Stomach (tissue), 9 donors: Measurements from ENCODE around the gene TRDMT1. TPM values are rescaled to one million over a fixed set of nuclear protein-coding genes. Genes with fewer than 3 reads are reported as not detected.

Source experiments
- DNase-seq, 2 donors: peaks; one replicate each; pipeline versions ENCODE4 v3.0.0 to v3.0.0-alpha.2; 2013 to 2019
- H3K27ac ChIP-seq, 5 donors: fragments of 200-600 bp in 4 of 5; sonication (generic) in 4 of 5; one replicate each; pipeline ENCODE4 v1.5.1; 2013 to 2019; ENCODE audit warnings: mild to moderate bottlenecking in 1 of 5, moderate library complexity in 1 of 5
- H3K27me3 ChIP-seq, 3 donors: fragments of 200-600 bp; sonication (generic); one replicate each; pipeline ENCODE4 v1.5.1; 2017 to 2019; ENCODE audit warnings: mixed run types in 1 of 3
- H3K36me3 ChIP-seq, 4 donors: fragments of 200-600 bp; sonication (generic); 1 replicate in 3 of 4; 2 replicates in 1 of 4; pipeline ENCODE4 v1.5.1; 2016 to 2019
- H3K4me1 ChIP-seq, 4 donors: fragments of 200-600 bp; sonication (generic); one replicate each; pipeline ENCODE4 v1.5.1; 2016 to 2019
- H3K4me3 ChIP-seq, 4 donors: fragments of 200-600 bp; sonication (generic) in 3 of 4; one replicate each; pipeline ENCODE4 v1.5.1; 2016 to 2019; ENCODE audit warnings: mild to moderate bottlenecking in 1 of 4
- H3K9me3 ChIP-seq, 4 donors: fragments of 200-600 bp; sonication (generic); one replicate each; pipeline ENCODE4 v1.5.1; 2016 to 2019
- CTCF ChIP-seq, 7 experiments: fragments of 450-650 bp in 4 of 7; fragments of 200-600 bp in 3 of 7; sonication (generic) in 3 of 7; IDR thresholded peaks; one replicate each; pipeline ENCODE4 v1.5.1; 2016 to 2019; ENCODE audit warnings: antibody characterized with exemption in 7 of 7, control low read depth in 2 of 7, mild to moderate bottlenecking in 1 of 7
- EP300 ChIP-seq: sonication (generic); formaldehyde crosslinking; IDR thresholded peaks from one replicate; pipeline ENCODE4 v1.6.1; 2017; ENCODE audit warnings: antibody characterized with exemption
- POLR2A ChIP-seq, 4 donors: fragments of 450-650 bp; IDR thresholded peaks; one replicate each; pipeline ENCODE4 v1.6.1; 2016; ENCODE audit warnings: antibody characterized with exemption in 4 of 4, control low read depth in 2 of 4, mild to moderate bottlenecking in 1 of 4, moderate library complexity in 1 of 4
- POLR2AphosphoS5 ChIP-seq, 3 donors: sonication (generic); formaldehyde crosslinking; IDR thresholded peaks; one replicate each; pipeline ENCODE4 v1.6.1; 2016; ENCODE audit warnings: antibody characterized with exemption in 3 of 3
- WGBS, 5 donors: extraction: QIAGEN DNeasy Blood & Tissue Kit in 3 of 5; methylation state at CpG; one replicate each; pipeline versions ENCODE4 v1.1.5 to v1.1.7; 2013 to 2018; 5-methylcytosine and 5-hydroxymethylcytosine counted together
- intact Hi-C: fragments of 100-400 bp; cut with DNase I; formaldehyde crosslinking; loops from one replicate; pipeline ENCODE4 v1.15.1; 2023; ENCODE audit warnings: low total_unique reads
- polyA plus RNA-seq, 3 donors: library from polyadenylated mRNA; stranded (reverse); fragments of 200-250 nt; gene quantifications; one replicate each; pipeline ENCODE4 v1.2.3, GENCODE V29; 2013
- total RNA-seq, 5 donors: library from RNA; depleted of rRNA; stranded (reverse); fragments of >200 nt; gene quantifications; one replicate each; pipeline versions ENCODE4 v1.1.0 to v1.2.3, GENCODE V29; 2014 to 2016
- donor health status: healthy with polysubstance abuse.
- donor health status: Bipolar disorder and iron deficiency.
- donor health status: healthy.

TRDMT1 gene
- total and polyA plus RNA-seq, 8 donors, result 1.4 to 44.9 (median 4.2) TPM

- 76 to 92% (median 81%) methylated on average over 1 of the region's 1 CpG for WGBS, 5 donors
- Histone ChIP-seq H3K27me3 (no peaks in the 10 kb centered on the region), H3K27ac (no peak overlapping the region), H3K4me3 (no peak overlapping the region), H3K36me3 (no peaks in the 10 kb centered on the region), H3K4me1 (no peaks in the 10 kb centered on the region), H3K9me3 (peaks cover 0 to 9% (median 0%) of the 10 kb centered on the region in 4 donors)
- intact Hi-C loops, result no loop called here
- TF ChIP-seq CTCF (IDR thresholded peaks at IDR 0.05), result no peak
- TF ChIP-seq EP300, result no peak
- TF ChIP-seq POLR2AphosphoS5 (IDR thresholded peaks at IDR 0.05), result no peak
- TF ChIP-seq POLR2A (IDR thresholded peaks at IDR 0.05), result no peak
- DNase-seq, result no peak
Measured at GRCh38 chr10:17247210-17247609, 45.7 kb upstream of the TRDMT1 start.

- intact Hi-C loops, result no loop called here
- H3K9me3 ChIP-seq, result peaks cover 0 to 9% (median 0%) of the 10 kb centered on the region in 4 donors
Measured at GRCh38 chr10:17244700-17245365, 43.4 kb upstream of the TRDMT1 start.

DNA sequence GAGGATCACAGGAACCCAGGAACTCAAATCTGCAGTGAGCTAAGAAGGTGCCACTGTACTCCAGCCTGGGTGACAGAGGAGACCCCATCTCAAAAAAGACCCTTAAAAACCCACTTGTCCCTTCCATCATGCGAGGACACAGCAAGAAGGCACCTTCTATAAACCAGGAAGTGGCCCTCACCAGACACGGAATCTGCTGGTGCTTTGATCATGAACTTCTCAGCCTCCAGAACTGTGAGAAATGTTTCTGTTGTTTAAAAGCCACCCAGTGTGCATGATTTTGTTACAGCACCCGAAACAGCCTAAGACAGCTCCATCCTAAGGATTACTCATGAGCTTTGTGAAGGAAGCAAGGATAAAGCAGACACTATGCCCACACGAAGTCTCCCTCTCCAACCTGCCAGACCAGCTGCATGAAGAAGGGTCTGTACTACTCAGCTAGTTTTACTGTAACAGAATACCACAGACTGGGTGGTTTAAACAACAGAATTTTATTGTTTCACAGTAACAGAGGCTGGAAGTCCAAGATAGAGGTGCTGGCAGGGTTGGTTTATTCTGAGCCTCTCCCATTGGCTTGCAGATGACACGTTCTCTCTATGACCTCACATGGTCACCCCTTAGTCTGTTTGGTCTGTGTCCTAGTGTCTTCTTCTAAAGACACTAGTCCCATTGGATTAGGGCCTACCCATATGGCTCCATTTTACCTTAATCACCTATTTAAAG is 40.3 kb upstream of the TRDMT1 start:
- intact Hi-C loops, result no loop called here
- 80 to 94% (median 89%) methylated on average over 5 of the region's 5 CpGs for WGBS, 5 donors
- DNase-seq, result no peak
- Histone ChIP-seq H3K27ac (no peak overlapping the region), H3K27me3 (no peaks in the 10 kb centered on the region), H3K4me1 (no peaks in the 10 kb centered on the region), H3K9me3 (no peaks in the 10 kb centered on the region), H3K4me3 (no peak overlapping the region), H3K36me3 (peaks cover 6 to 18% (median 15%) of the 10 kb centered on the region in 4 donors)
- no peak for TF ChIP-seq POLR2AphosphoS5 (IDR thresholded peaks at IDR 0.05)
- TF ChIP-seq CTCF (IDR thresholded peaks at IDR 0.05), result no peak
- no peak for TF ChIP-seq POLR2A (IDR thresholded peaks at IDR 0.05)
- no peak for TF ChIP-seq EP300

More at GRCh38 chr10:17244700-17245365, 43.4 kb upstream of the TRDMT1 start:
- DNase-seq, result no peak
- no peak overlapping the region for H3K27ac ChIP-seq
- no peaks in the 10 kb centered on the region for H3K36me3 ChIP-seq
- TF ChIP-seq POLR2A (IDR thresholded peaks at IDR 0.05) (no peak), POLR2AphosphoS5 (IDR thresholded peaks at IDR 0.05) (no peak), EP300 (no peak), CTCF (IDR thresholded peaks at IDR 0.05) (no peak)
- H3K27me3 ChIP-seq, result no peaks in the 10 kb centered on the region
- H3K4me1 ChIP-seq, result no peaks in the 10 kb centered on the region
- H3K4me3 ChIP-seq, result no peak overlapping the region

GRCh38 chr10:17240616-17241015 is 39.1 kb upstream of the TRDMT1 start:
- H3K4me3 ChIP-seq, result no peak overlapping the region
- H3K27ac ChIP-seq, result no peak overlapping the region
- no peak for DNase-seq
- no peaks in the 10 kb centered on the region for H3K9me3 ChIP-seq
- peaks cover 11 to 29% (median 27%) of the 10 kb centered on the region in 4 donors for H3K36me3 ChIP-seq
- no peaks in the 10 kb centered on the region for H3K27me3 ChIP-seq
- intact Hi-C loops, result no loop called here
- no peak for TF ChIP-seq CTCF (IDR thresholded peaks at IDR 0.05)
- H3K4me1 ChIP-seq, result peaks cover 0 to 6% (median 0%) of the 10 kb centered on the region in 4 donors
- 86 to 91% (median 87%) methylated on average over 4 of the region's 4 CpGs for WGBS, 5 donors
